Measurements from ENCODE around the gene PTPRN2. TPM values are rescaled to one million over a fixed set of nuclear protein-coding genes. Genes with fewer than 3 reads are reported as not detected.

PTPRN2 gene
- polyA plus RNA-seq, 1 of the 3 experiments (the other 2 are of a cell fraction): 4.0 TPM

GRCh38 chr7:158002486-158003080 lies 585.0 kb downstream of the PTPRN2 start:
- H2AFZ ChIP-seq (ENCODE audit: low read depth): no peak overlapping the region
- H3K79me2 ChIP-seq (ENCODE audit: insufficient read depth): no peaks in the 10 kb centered on the region
- ChIA-PET CTCF (interaction anchor here (0.6 to 2.1 kb wide), 3 partner anchors 10 to 1053 kb away, joined by 3 to 8 read pairs (median 4); partner anchors contain the start of gene NOM1), POLR2A (no interaction called here)
- no peaks in the 10 kb centered on the region for H3K27me3 ChIP-seq (ENCODE audit: insufficient read depth)
- H3K4me3 ChIP-seq (ENCODE audit: low read depth in 2 of 2, low read length in 1 of 2): no peak overlapping the region
- H3K4me2 ChIP-seq: no peak overlapping the region
- H3K27ac ChIP-seq (ENCODE audit: low read depth in 2 of 2, low read length in 1 of 2): no peak overlapping the region
- 77% methylated on average over 16 of the region's 17 CpGs for WGBS (ENCODE audit: low lambda C conversion rate)
- DNase-seq: no peak
- 0 out of 2 replicates have a peak, but pooled peaks cover 4% of the 10 kb centered on the region for H3K9me3 ChIP-seq
- TF ChIP-seq RAD21 (IDR thresholded peaks at IDR 0.05; ENCODE audit: low read length) (no peak), TEAD4 (IDR thresholded peaks at IDR 0.05; ENCODE audit: borderline replicate concordance, insufficient read depth) (no peak), FOXM1 (IDR thresholded peaks at IDR 0.05; ENCODE audit: low read depth) (no peak), POLR2AphosphoS5 (IDR thresholded peaks at IDR 0.05; ENCODE audit: low read depth, low read length) (no peak), RCOR1 (IDR thresholded peaks at IDR 0.05; ENCODE audit: low read length) (no peak), SMC3 (IDR thresholded peaks at IDR 0.05; ENCODE audit: low read depth, low read length) (no peak), MXI1 (IDR thresholded peaks at IDR 0.05; ENCODE audit: low read depth, low read length) (no peak)
- TF ChIP-seq, protein P1, sequence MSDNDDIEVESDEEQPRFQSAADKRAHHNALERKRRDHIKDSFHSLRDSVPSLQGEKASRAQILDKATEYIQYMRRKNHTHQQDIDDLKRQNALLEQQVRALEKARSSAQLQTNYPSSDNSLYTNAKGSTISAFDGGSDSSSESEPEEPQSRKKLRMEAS (IDR thresholded peaks at IDR 0.05; ENCODE audit: low read depth): no peak
- H3K4me1 ChIP-seq (ENCODE audit: control insufficient read depth in 1 of 2, insufficient read depth in 2 of 2, low read depth in 1 of 2, low read length in 1 of 2): peaks cover 0 to 10% of the 10 kb centered on the region in 2 experiments; a peak in 1 of 4 replicates
- no peaks in the 10 kb centered on the region for H3F3A ChIP-seq (replicated peaks; ENCODE audit: insufficient read depth)
- H4K20me1 ChIP-seq (ENCODE audit: insufficient read depth): no peaks in the 10 kb centered on the region
- H3K9ac ChIP-seq: no peak overlapping the region
- H3K36me3 ChIP-seq (replicated peaks in 1 of 2; ENCODE audit: control insufficient read depth in 1 of 2, insufficient read depth in 2 of 2, low read length in 1 of 2): no peaks in the 10 kb centered on the region
- no peaks in the 10 kb centered on the region for H3K9me2 ChIP-seq

DNA sequence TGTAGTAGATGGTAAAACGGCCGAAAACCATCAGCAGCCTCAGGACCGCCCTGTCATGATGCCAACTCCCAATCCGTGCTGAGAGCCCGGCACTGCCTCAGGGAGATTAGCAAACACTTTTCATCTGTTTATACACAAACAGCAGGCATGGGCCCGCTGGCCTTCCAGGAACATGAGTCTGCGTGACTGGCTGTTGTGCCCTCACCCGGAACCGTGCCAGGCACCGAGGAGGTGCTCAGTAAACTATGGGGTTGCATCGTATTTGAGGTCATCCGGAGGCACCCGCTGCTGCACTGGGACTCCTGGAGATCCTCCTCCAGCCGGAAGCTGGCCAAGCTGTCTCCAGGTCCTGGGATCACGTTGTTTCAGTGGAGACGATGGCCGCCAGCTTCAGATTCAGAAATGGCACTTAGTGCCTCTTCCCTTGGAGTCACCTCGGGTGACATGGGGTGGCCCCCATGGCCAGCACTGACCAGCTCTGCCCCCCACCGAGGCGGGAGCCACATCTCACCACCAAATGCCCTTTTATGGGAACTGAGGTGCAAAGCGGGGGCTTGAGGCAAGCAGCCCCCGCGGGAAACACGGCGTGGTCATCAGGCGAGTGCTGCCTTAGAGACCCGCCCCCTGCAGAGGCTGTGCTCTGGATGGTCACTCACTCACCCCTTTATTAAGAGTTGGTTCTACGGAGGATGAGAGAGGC lies 585.9 kb downstream of the PTPRN2 start:
- TF ChIP-seq TAF1 (IDR thresholded peaks at IDR 0.05; ENCODE audit: borderline replicate concordance, low read depth, low read length) (no peak), FOSL2 (IDR thresholded peaks at IDR 0.05; ENCODE audit: borderline replicate concordance, low read depth) (no peak), RCOR1 (IDR thresholded peaks at IDR 0.05; ENCODE audit: low read length) (no peak), GABPA (IDR thresholded peaks at IDR 0.05; ENCODE audit: low read depth) (no peak)

More for the DNA sequence above, 585.9 kb downstream of the PTPRN2 start:
- H3F3A ChIP-seq (replicated peaks; ENCODE audit: insufficient read depth): no peaks in the 10 kb centered on the region
- 56% methylated on average over 28 of the region's 28 CpGs for WGBS (ENCODE audit: low lambda C conversion rate)
- H3K4me1 ChIP-seq (ENCODE audit: control insufficient read depth in 1 of 2, insufficient read depth in 2 of 2, low read depth in 1 of 2, low read length in 1 of 2): peaks cover 0 to 12% of the 10 kb centered on the region in 2 experiments; a peak in 1 of 4 replicates
- H3K9me2 ChIP-seq: no peaks in the 10 kb centered on the region
- H3K4me3 ChIP-seq (ENCODE audit: low read depth in 2 of 2, low read length in 1 of 2): no peak overlapping the region
- no peak overlapping the region for H3K27ac ChIP-seq (ENCODE audit: low read depth in 2 of 2, low read length in 1 of 2)
- no peaks in the 10 kb centered on the region for H4K20me1 ChIP-seq (ENCODE audit: insufficient read depth)
- no peak overlapping the region for H2AFZ ChIP-seq (ENCODE audit: low read depth)
- H3K36me3 ChIP-seq (replicated peaks in 1 of 2; ENCODE audit: control insufficient read depth in 1 of 2, insufficient read depth in 2 of 2, low read length in 1 of 2): no peaks in the 10 kb centered on the region
- CTCF ChIA-PET: interaction anchor here (0.6 to 2.1 kb wide), 5 partner anchors 10 to 1052 kb away, joined by 3 to 8 read pairs (median 3); partner anchors contain the start of gene NOM1
- H3K79me2 ChIP-seq (ENCODE audit: insufficient read depth): no peaks in the 10 kb centered on the region
- no peaks in the 10 kb centered on the region for H3K27me3 ChIP-seq (ENCODE audit: insufficient read depth)
- 0 out of 2 replicates have a peak, but pooled peaks cover 4% of the 10 kb centered on the region for H3K9me3 ChIP-seq
- no peak overlapping the region for H3K9ac ChIP-seq
- peak; percentile 78 for DNase-seq
- POLR2A ChIA-PET: no interaction called here
- H3K4me2 ChIP-seq: no peak overlapping the region
